ENCODE data around the gene LGALS7.

LGALS7 gene

GRCh38 chr19:38725469-38726283 is 47.6 kb downstream of the LGALS7 start:
- no peak for DNase-seq

- DNase-seq, result no peak
Measured at GRCh38 chr19:38723990-38724854, 49.1 kb downstream of the LGALS7 start.

GRCh38 chr19:38723606-38723965 is 49.7 kb downstream of the LGALS7 start:
- no peak for DNase-seq

- no peak for DNase-seq
Measured at GRCh38 chr19:38722947-38723605, 50.2 kb downstream of the LGALS7 start.

- DNase-seq, result no peak
Measured at GRCh38 chr19:38721979-38722773, 51.1 kb downstream of the LGALS7 start.

GRCh38 chr19:38721496-38721895 is 51.8 kb downstream of the LGALS7 start:
- no peak for DNase-seq
